ENCODE results near the gene ATP11A.

ATP11A gene

GRCh38 chr13:112903071-112903577 lies 213.3 kb downstream of the ATP11A start:
- no peaks in the 10 kb centered on the region for H3K9me2 ChIP-seq (replicated peaks; ENCODE audit: insufficient read depth, low read length)
- no peak overlapping the region for H3K4me2 ChIP-seq (ENCODE audit: low read depth, low read length)
- H4K20me1 ChIP-seq (ENCODE audit: insufficient read depth, low read length), result no peaks in the 10 kb centered on the region
- H3K79me2 ChIP-seq (ENCODE audit: low read length), result no peaks in the 10 kb centered on the region
- no peak for TF ChIP-seq CTCF (IDR thresholded peaks at IDR 0.05; ENCODE audit: low read length)
- no peak for TF ChIP-seq EZH2phosphoT487 (IDR thresholded peaks at IDR 0.05; ENCODE audit: low read length)
- TF ChIP-seq EZH2 (optimal IDR thresholded peaks at IDR 0.05; ENCODE audit: low read depth, low read length), result no peak
- H3K4me3 ChIP-seq (ENCODE audit: low read length), result no peak overlapping the region
- H3K9ac ChIP-seq (ENCODE audit: low read length), result no peak overlapping the region
- H3K27me3 ChIP-seq (replicated peaks; ENCODE audit: insufficient read depth, low read length), result no peaks in the 10 kb centered on the region
- no peak for DNase-seq
- 0 out of 2 replicates have a peak, but pooled peaks cover 8% of the 10 kb centered on the region for H3F3A ChIP-seq (ENCODE audit: insufficient read depth, low read length)
- H2AFZ ChIP-seq (ENCODE audit: low read length), result no peak overlapping the region
- H3K36me3 ChIP-seq (replicated peaks; ENCODE audit: insufficient read depth, low read length), result no peaks in the 10 kb centered on the region
- no peaks in the 10 kb centered on the region for H3K9me3 ChIP-seq (replicated peaks; ENCODE audit: insufficient read depth, low read length)
- H3K4me1 ChIP-seq (ENCODE audit: low read length), result peaks cover 21% of the 10 kb centered on the region
- H3K27ac ChIP-seq (ENCODE audit: low read length), result no peak overlapping the region

GRCh38 chr13:112903606-112904195 lies 213.9 kb downstream of the ATP11A start:
- TF ChIP-seq EZH2 (optimal IDR thresholded peaks at IDR 0.05; ENCODE audit: low read depth, low read length), result no peak
- TF ChIP-seq EZH2phosphoT487 (IDR thresholded peaks at IDR 0.05; ENCODE audit: low read length), result no peak
- no peak for TF ChIP-seq CTCF (IDR thresholded peaks at IDR 0.05; ENCODE audit: low read length)
- no peaks in the 10 kb centered on the region for H3K36me3 ChIP-seq (replicated peaks; ENCODE audit: insufficient read depth, low read length)
- no peak overlapping the region for H3K4me3 ChIP-seq (ENCODE audit: low read length)
- 0 out of 2 replicates have a peak, but pooled peaks cover 8% of the 10 kb centered on the region for H3F3A ChIP-seq (ENCODE audit: insufficient read depth, low read length)
- H3K4me2 ChIP-seq (ENCODE audit: low read depth, low read length), result no peak overlapping the region
- no peaks in the 10 kb centered on the region for H3K27me3 ChIP-seq (replicated peaks; ENCODE audit: insufficient read depth, low read length)
- no peak overlapping the region for H3K9ac ChIP-seq (ENCODE audit: low read length)
- no peak for DNase-seq
- no peak overlapping the region for H3K27ac ChIP-seq (ENCODE audit: low read length)
- peaks cover 21% of the 10 kb centered on the region for H3K4me1 ChIP-seq (ENCODE audit: low read length)
- H2AFZ ChIP-seq (ENCODE audit: low read length), result no peak overlapping the region
- H3K79me2 ChIP-seq (ENCODE audit: low read length), result no peaks in the 10 kb centered on the region
- H4K20me1 ChIP-seq (ENCODE audit: insufficient read depth, low read length), result no peaks in the 10 kb centered on the region
- no peaks in the 10 kb centered on the region for H3K9me2 ChIP-seq (replicated peaks; ENCODE audit: insufficient read depth, low read length)
- no peaks in the 10 kb centered on the region for H3K9me3 ChIP-seq (replicated peaks; ENCODE audit: insufficient read depth, low read length)

GRCh38 chr13:112904436-112904960 lies 214.7 kb downstream of the ATP11A start:
- H3K79me2 ChIP-seq (ENCODE audit: low read length), result no peaks in the 10 kb centered on the region
- peaks cover 19% of the 10 kb centered on the region for H3K4me1 ChIP-seq (ENCODE audit: low read length)
- no peak overlapping the region for H2AFZ ChIP-seq (ENCODE audit: low read length)
- no peak overlapping the region for H3K4me3 ChIP-seq (ENCODE audit: low read length)
- no peaks in the 10 kb centered on the region for H3K36me3 ChIP-seq (replicated peaks; ENCODE audit: insufficient read depth, low read length)
- H3F3A ChIP-seq (ENCODE audit: insufficient read depth, low read length), result 0 out of 2 replicates have a peak, but pooled peaks cover 8% of the 10 kb centered on the region
- H3K27me3 ChIP-seq (replicated peaks; ENCODE audit: insufficient read depth, low read length), result 0 out of 2 replicates have a peak, but pooled peaks cover 4% of the 10 kb centered on the region
- no peak for TF ChIP-seq EZH2phosphoT487 (IDR thresholded peaks at IDR 0.05; ENCODE audit: low read length)
- TF ChIP-seq EZH2 (optimal IDR thresholded peaks at IDR 0.05; ENCODE audit: low read depth, low read length), result no peak
- H4K20me1 ChIP-seq (ENCODE audit: insufficient read depth, low read length), result no peaks in the 10 kb centered on the region
- no peak overlapping the region for H3K27ac ChIP-seq (ENCODE audit: low read length)
- no peaks in the 10 kb centered on the region for H3K9me3 ChIP-seq (replicated peaks; ENCODE audit: insufficient read depth, low read length)
- DNase-seq, result no peak
- no peaks in the 10 kb centered on the region for H3K9me2 ChIP-seq (replicated peaks; ENCODE audit: insufficient read depth, low read length)
- H3K4me2 ChIP-seq (ENCODE audit: low read depth, low read length), result no peak overlapping the region
- no peak overlapping the region for H3K9ac ChIP-seq (ENCODE audit: low read length)

- Histone ChIP-seq H3K79me2 (ENCODE audit: low read length) (no peaks in the 10 kb centered on the region), H3K9me3 (replicated peaks; ENCODE audit: insufficient read depth, low read length) (no peaks in the 10 kb centered on the region), H3K4me1 (ENCODE audit: low read length) (peaks cover 15% of the 10 kb centered on the region), H3K27me3 (replicated peaks; ENCODE audit: insufficient read depth, low read length) (peaks cover 4% of the 10 kb centered on the region; the same call in 1 of the 2 replicates), H3K4me2 (ENCODE audit: low read depth, low read length) (no peak overlapping the region), H2AFZ (ENCODE audit: low read length) (no peak overlapping the region), H3F3A (ENCODE audit: insufficient read depth, low read length) (0 out of 2 replicates have a peak, but pooled peaks cover 6% of the 10 kb centered on the region), H4K20me1 (ENCODE audit: insufficient read depth, low read length) (no peaks in the 10 kb centered on the region), H3K9ac (ENCODE audit: low read length) (no peak overlapping the region), H3K27ac (ENCODE audit: low read length) (no peak overlapping the region), H3K36me3 (replicated peaks; ENCODE audit: insufficient read depth, low read length) (no peaks in the 10 kb centered on the region), H3K4me3 (ENCODE audit: low read length) (no peak overlapping the region), H3K9me2 (replicated peaks; ENCODE audit: insufficient read depth, low read length) (no peaks in the 10 kb centered on the region)
- no peak for DNase-seq
- TF ChIP-seq EZH2phosphoT487 (IDR thresholded peaks at IDR 0.05; ENCODE audit: low read length) (no peak), CTCF (IDR thresholded peaks at IDR 0.05; ENCODE audit: low read length) (no peak), EZH2 (optimal IDR thresholded peaks at IDR 0.05; ENCODE audit: low read depth, low read length) (no peak)
Observed at GRCh38 chr13:112905086-112905485, 215.2 kb downstream of the ATP11A start.
